SK-N-SH treated with all-trans-retinoic acid at 6 μM for 48 hours (cell line): Measurements from ENCODE around the gene UBASH3B.

Source experiments
- ATAC-seq: fragments of 200-7000 bp; cut with Tn5 transposase; 3 replicates; pipeline ENCODE4 v1.9.1; 2020; ENCODE audit warnings: mild to moderate bottlenecking, moderate library complexity
- ARNTL ChIP-seq: fragments of 450-650 bp; formaldehyde crosslinking; IDR thresholded peaks from 2 replicates; pipeline ENCODE4 v1.5.0; 2020; ENCODE audit warnings: low read depth, mild to moderate bottlenecking, moderate library complexity, borderline replicate concordance
- BACH2 ChIP-seq: fragments of 250-450 bp; sonication (Bioruptor Pico); IDR thresholded peaks from 2 replicates; pipeline ENCODE4 v1.9.0; 2021; ENCODE audit warnings: mild to moderate bottlenecking, borderline replicate concordance
- CREB5 ChIP-seq: fragments of 250-450 bp; sonication (Bioruptor Pico); IDR thresholded peaks from 2 replicates; pipeline ENCODE4 v1.5.1; 2020; ENCODE audit warnings: low read depth, mild to moderate bottlenecking, moderate library complexity
- CSDC2 ChIP-seq: fragments of 250-450 bp; sonication (Bioruptor Pico); IDR thresholded peaks from 2 replicates; pipeline ENCODE4 v1.5.0; 2020; ENCODE audit warnings: mild to moderate bottlenecking, moderate library complexity
- GLIS3 ChIP-seq: fragments of 250-450 bp; sonication (Bioruptor Pico); IDR thresholded peaks from 2 replicates; pipeline ENCODE4 v1.5.0; 2020; ENCODE audit warnings: mild to moderate bottlenecking, moderate library complexity
- ISL1 ChIP-seq: fragments of 250-450 bp; sonication (Bioruptor Pico); IDR thresholded peaks from 2 replicates; pipeline ENCODE4 v2.1.2; 2022; ENCODE audit warnings: mild to moderate bottlenecking, moderate library complexity
- PATZ1 ChIP-seq: fragments of 250-450 bp; sonication (Bioruptor Pico); IDR thresholded peaks from 2 replicates; pipeline ENCODE4 v1.8.0; 2020; ENCODE audit warnings: mild to moderate bottlenecking, moderate library complexity, borderline replicate concordance
- PPARA ChIP-seq: fragments of 250-450 bp; sonication (Bioruptor Pico); IDR thresholded peaks from 2 replicates; pipeline ENCODE4 v1.5.0; 2020; ENCODE audit warnings: mild to moderate bottlenecking, borderline replicate concordance
- RARB ChIP-seq: fragments of 250-450 bp; sonication (Bioruptor Pico); IDR thresholded peaks from 2 replicates; pipeline ENCODE4 v1.8.0; 2021; ENCODE audit warnings: mild to moderate bottlenecking, moderate library complexity
- SNAI2 ChIP-seq: fragments of 250-450 bp; sonication (Bioruptor Pico); IDR thresholded peaks from 2 replicates; pipeline ENCODE4 v1.5.0; 2020; ENCODE audit warnings: mild to moderate bottlenecking, moderate library complexity
- TCF4 ChIP-seq: fragments of 250-450 bp; sonication (Bioruptor Pico); IDR thresholded peaks from 2 replicates; pipeline ENCODE4 v1.8.0; 2021; ENCODE audit warnings: mild to moderate bottlenecking, moderate library complexity, borderline replicate concordance
- TOX ChIP-seq: fragments of 250-450 bp; sonication (Bioruptor Pico); IDR thresholded peaks from 2 replicates; pipeline ENCODE4 v1.8.0; 2021; ENCODE audit warnings: mild to moderate bottlenecking, moderate library complexity, borderline replicate concordance
- ZC3H10 ChIP-seq: fragments of 250-450 bp; sonication (Bioruptor Pico); IDR thresholded peaks from 2 replicates; pipeline ENCODE4 v1.5.1; 2021; ENCODE audit warnings: mild to moderate bottlenecking, moderate library complexity
- ZFP3 ChIP-seq: fragments of 250-450 bp; sonication (Bioruptor Pico); IDR thresholded peaks from 2 replicates; pipeline ENCODE4 v1.5.0; 2020; ENCODE audit warnings: mild to moderate bottlenecking, moderate library complexity
- ZNF565 ChIP-seq: fragments of 450-650 bp; formaldehyde crosslinking; conservative IDR thresholded peaks from 2 replicates; pipeline ENCODE4 v1.5.0; 2020; ENCODE audit warnings: low read depth, mild to moderate bottlenecking, moderate library complexity
- ZNF8 ChIP-seq: fragments of 450-650 bp; formaldehyde crosslinking; IDR thresholded peaks from 2 replicates; pipeline ENCODE4 v1.5.0; 2020; ENCODE audit warnings: mild to moderate bottlenecking, moderate library complexity
- TF ChIP-seq, protein P1 (sequence below): fragments of 250-450 bp; sonication (Bioruptor Pico); IDR thresholded peaks from 2 replicates; pipeline ENCODE4 v1.5.0; 2020; ENCODE audit warnings: mild to moderate bottlenecking, moderate library complexity
- TF ChIP-seq, protein P2 (sequence below): fragments of 250-450 bp; sonication (Bioruptor Pico); IDR thresholded peaks from 2 replicates; pipeline ENCODE4 v1.8.0; 2021; ENCODE audit warnings: low read depth, mild to moderate bottlenecking, moderate library complexity, borderline replicate concordance
- TF ChIP-seq, protein P3 (sequence below): fragments of 250-450 bp; sonication (Bioruptor Pico); IDR thresholded peaks from 2 replicates; pipeline ENCODE4 v1.5.1; 2021; ENCODE audit warnings: mild to moderate bottlenecking, moderate library complexity

Gene UBASH3B

DNA sequence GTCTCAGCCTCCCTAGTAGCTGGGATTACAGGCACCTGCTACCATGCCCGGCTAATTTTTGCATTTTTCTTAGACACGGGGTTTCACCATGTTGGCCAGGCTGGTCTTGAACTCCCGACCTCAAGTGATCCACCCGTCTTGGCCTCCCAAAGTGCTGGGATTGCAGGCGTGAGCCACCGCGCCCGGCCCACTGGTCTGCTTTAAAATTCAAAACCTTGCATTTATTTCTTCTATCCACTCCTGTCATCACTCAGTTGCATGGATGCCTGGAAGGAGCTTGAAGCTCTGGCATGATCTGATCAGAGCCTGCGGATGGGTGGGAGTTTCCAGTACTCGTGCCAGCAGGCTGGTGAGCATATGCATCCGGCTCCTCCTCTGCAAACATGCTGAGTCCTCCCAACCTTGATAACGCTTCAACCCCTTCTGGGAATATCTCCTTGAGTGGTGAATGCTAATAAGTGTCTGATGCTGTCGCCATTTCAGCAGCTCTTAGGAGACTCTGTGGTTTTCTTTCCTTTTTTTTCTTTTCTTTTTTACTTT is 39.6 kb downstream of the UBASH3B start:
- ATAC-seq, result no peak
- no peak for TF ChIP-seq TCF4 (CRISPR knock-in tag)
- TF ChIP-seq BACH2 (CRISPR knock-in tag), result no peak
- TF ChIP-seq, protein P1, sequence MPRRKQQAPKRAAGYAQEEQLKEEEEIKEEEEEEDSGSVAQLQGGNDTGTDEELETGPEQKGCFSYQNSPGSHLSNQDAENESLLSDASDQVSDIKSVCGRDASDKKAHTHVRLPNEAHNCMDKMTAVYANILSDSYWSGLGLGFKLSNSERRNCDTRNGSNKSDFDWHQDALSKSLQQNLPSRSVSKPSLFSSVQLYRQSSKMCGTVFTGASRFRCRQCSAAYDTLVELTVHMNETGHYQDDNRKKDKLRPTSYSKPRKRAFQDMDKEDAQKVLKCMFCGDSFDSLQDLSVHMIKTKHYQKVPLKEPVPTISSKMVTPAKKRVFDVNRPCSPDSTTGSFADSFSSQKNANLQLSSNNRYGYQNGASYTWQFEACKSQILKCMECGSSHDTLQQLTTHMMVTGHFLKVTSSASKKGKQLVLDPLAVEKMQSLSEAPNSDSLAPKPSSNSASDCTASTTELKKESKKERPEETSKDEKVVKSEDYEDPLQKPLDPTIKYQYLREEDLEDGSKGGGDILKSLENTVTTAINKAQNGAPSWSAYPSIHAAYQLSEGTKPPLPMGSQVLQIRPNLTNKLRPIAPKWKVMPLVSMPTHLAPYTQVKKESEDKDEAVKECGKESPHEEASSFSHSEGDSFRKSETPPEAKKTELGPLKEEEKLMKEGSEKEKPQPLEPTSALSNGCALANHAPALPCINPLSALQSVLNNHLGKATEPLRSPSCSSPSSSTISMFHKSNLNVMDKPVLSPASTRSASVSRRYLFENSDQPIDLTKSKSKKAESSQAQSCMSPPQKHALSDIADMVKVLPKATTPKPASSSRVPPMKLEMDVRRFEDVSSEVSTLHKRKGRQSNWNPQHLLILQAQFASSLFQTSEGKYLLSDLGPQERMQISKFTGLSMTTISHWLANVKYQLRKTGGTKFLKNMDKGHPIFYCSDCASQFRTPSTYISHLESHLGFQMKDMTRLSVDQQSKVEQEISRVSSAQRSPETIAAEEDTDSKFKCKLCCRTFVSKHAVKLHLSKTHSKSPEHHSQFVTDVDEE (CRISPR knock-in tag), result no peak
- no peak for TF ChIP-seq PPARA (CRISPR knock-in tag)
- no peak for TF ChIP-seq ZFP3 (CRISPR knock-in tag)
- no peak for TF ChIP-seq SNAI2 (CRISPR knock-in tag)
- no peak for TF ChIP-seq CREB5 (CRISPR knock-in tag)

- no peak for TF ChIP-seq ZC3H10 (CRISPR knock-in tag)
- TF ChIP-seq TCF4 (CRISPR knock-in tag), result no peak
- no peak for ATAC-seq
These were observed 41.1 kb downstream of the UBASH3B start for GRCh38 chr11:122696662-122697061.

GRCh38 chr11:122697636-122698167 is 42.2 kb downstream of the UBASH3B start:
- no peak for TF ChIP-seq ISL1
- TF ChIP-seq ZNF8 (CRISPR knock-in tag), result no peak
- TF ChIP-seq RARB, result no peak
- ATAC-seq, result no peak

DNA sequence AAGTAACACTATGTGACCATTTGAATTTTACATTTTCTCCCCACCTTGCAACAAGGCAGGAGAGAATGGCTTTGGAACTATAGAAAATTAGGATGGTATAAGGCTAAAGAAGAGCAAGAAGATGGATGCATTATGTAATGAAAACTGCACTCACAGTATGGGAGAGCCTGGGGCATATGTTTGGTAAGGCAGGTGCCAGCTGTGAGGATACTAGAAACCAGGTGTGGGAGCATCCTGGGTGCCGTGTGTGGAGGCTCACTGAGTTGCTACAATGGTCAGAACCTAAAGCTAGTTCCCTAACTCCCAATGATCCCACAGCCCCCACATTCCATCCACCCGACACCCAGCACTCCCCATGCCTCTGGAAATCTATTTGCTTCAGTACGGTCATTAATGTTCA is 42.9 kb downstream of the UBASH3B start:
- no peak for ATAC-seq
- no peak for TF ChIP-seq RARB

GRCh38 chr11:122700666-122701065 is 45.1 kb downstream of the UBASH3B start:
- no peak for TF ChIP-seq ZNF565 (CRISPR knock-in tag)

GRCh38 chr11:122701143-122701542 is 45.6 kb downstream of the UBASH3B start:
- ATAC-seq, result no peak
- TF ChIP-seq CSDC2 (CRISPR knock-in tag) (no peak), TOX (CRISPR knock-in tag) (no peak), ZC3H10 (CRISPR knock-in tag) (no peak), RARB (no peak), SNAI2 (CRISPR knock-in tag) (no peak), PPARA (CRISPR knock-in tag) (no peak), BACH2 (CRISPR knock-in tag) (no peak), ISL1 (no peak), CREB5 (CRISPR knock-in tag) (no peak), PATZ1 (CRISPR knock-in tag) (no peak), GLIS3 (no peak), ARNTL (no peak)
- TF ChIP-seq, protein P2, sequence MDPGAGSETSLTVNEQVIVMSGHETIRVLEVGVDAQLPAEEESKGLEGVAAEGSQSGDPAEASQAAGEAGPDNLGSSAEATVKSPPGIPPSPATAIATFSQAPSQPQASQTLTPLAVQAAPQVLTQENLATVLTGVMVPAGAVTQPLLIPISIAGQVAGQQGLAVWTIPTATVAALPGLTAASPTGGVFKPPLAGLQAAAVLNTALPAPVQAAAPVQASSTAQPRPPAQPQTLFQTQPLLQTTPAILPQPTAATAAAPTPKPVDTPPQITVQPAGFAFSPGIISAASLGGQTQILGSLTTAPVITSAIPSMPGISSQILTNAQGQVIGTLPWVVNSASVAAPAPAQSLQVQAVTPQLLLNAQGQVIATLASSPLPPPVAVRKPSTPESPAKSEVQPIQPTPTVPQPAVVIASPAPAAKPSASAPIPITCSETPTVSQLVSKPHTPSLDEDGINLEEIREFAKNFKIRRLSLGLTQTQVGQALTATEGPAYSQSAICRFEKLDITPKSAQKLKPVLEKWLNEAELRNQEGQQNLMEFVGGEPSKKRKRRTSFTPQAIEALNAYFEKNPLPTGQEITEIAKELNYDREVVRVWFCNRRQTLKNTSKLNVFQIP (CRISPR knock-in tag), result no peak
- TF ChIP-seq, protein P3, sequence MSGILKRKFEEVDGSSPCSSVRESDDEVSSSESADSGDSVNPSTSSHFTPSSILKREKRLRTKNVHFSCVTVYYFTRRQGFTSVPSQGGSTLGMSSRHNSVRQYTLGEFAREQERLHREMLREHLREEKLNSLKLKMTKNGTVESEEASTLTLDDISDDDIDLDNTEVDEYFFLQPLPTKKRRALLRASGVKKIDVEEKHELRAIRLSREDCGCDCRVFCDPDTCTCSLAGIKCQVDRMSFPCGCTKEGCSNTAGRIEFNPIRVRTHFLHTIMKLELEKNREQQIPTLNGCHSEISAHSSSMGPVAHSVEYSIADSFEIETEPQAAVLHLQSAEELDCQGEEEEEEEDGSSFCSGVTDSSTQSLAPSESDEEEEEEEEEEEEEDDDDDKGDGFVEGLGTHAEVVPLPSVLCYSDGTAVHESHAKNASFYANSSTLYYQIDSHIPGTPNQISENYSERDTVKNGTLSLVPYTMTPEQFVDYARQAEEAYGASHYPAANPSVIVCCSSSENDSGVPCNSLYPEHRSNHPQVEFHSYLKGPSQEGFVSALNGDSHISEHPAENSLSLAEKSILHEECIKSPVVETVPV (CRISPR knock-in tag), result no peak

More at GRCh38 chr11:122700666-122701065, 45.1 kb downstream of the UBASH3B start:
- ATAC-seq, result no peak
